WTC11 (cell line): ENCODE results near the gene PTCHD4.

Experiments
- CREB1 ChIP-seq: sonication (generic); formaldehyde crosslinking; IDR thresholded peaks from 2 replicates; pipeline ENCODE4 v1.8.0; 2023; ENCODE audit warnings: mild to moderate bottlenecking, missing genetic modification reagents
- CTCF ChIP-seq: fragments of 200-600 bp; IDR thresholded peaks from 2 replicates; pipeline ENCODE4 v1.8.0; 2022; ENCODE audit warnings: antibody characterized with exemption
- FOXK1 ChIP-seq: sonication (generic); formaldehyde crosslinking; IDR thresholded peaks from 2 replicates; pipeline ENCODE4 v1.8.0; 2022; ENCODE audit warnings: mild to moderate bottlenecking, moderate library complexity, missing genetic modification reagents
- TCF7 ChIP-seq: sonication (generic); formaldehyde crosslinking; IDR thresholded peaks from 2 replicates; pipeline ENCODE4 v1.8.0; 2022; ENCODE audit warnings: mild to moderate bottlenecking, low read depth, missing genetic modification reagents, moderate library complexity
- TEAD4 ChIP-seq: sonication (generic); formaldehyde crosslinking; IDR thresholded peaks from 2 replicates; pipeline ENCODE4 v1.8.0; 2022; ENCODE audit warnings: mild to moderate bottlenecking, missing genetic modification reagents
- TP53 ChIP-seq: sonication (generic); formaldehyde crosslinking; IDR thresholded peaks from 2 replicates; pipeline ENCODE4 v1.8.1; 2023; ENCODE audit warnings: mild to moderate bottlenecking, missing genetic modification reagents
- USF1 ChIP-seq: sonication (generic); formaldehyde crosslinking; IDR thresholded peaks from 2 replicates; pipeline ENCODE4 v1.8.0; 2022; ENCODE audit warnings: mild to moderate bottlenecking, missing genetic modification reagents
- ZNF138 ChIP-seq: sonication (generic); formaldehyde crosslinking; conservative IDR thresholded peaks from 2 replicates; pipeline ENCODE4 v1.8.1; 2022; ENCODE audit warnings: mild to moderate bottlenecking, moderate library complexity, missing genetic modification reagents
- ZNF281 ChIP-seq: sonication (generic); formaldehyde crosslinking; IDR thresholded peaks from 2 replicates; pipeline ENCODE4 v1.8.0; 2023; ENCODE audit warnings: mild to moderate bottlenecking, missing genetic modification reagents

GRCh38 chr6:48075181-48075580 is 35.8 kb downstream of the PTCHD4 start:
- no peak for TF ChIP-seq USF1 (CRISPR knock-in tag)
- TF ChIP-seq TEAD4 (CRISPR knock-in tag), result no peak
- TF ChIP-seq ZNF138 (CRISPR knock-in tag), result no peak
- no peak for TF ChIP-seq CREB1 (CRISPR knock-in tag)
- TF ChIP-seq CTCF, result no peak
- TF ChIP-seq ZNF281 (CRISPR knock-in tag), result no peak
- TF ChIP-seq FOXK1 (CRISPR knock-in tag), result no peak
- TF ChIP-seq TCF7, result no peak
- TF ChIP-seq TP53, result no peak
